ENCODE results near the gene TGFBR3. TPM values are rescaled to one million over a fixed set of nuclear protein-coding genes. Genes with fewer than 3 reads are reported as not detected.

TGFBR3 gene
- total RNA-seq, 1 experiment from 2014 or later, result 2.4 TPM

- no CpG with 5 or more reads among the region's 5 CpGs for WGBS (ENCODE audit: extremely low coverage, insufficient read length, low lambda C conversion rate)
- Histone ChIP-seq H4K8ac (replicated peaks; ENCODE audit: insufficient read length, low read depth, low read length) (no peak overlapping the region), H2AK5ac (ENCODE audit: insufficient read length, low read length) (no peak overlapping the region), H3K18ac (ENCODE audit: insufficient read length, low read depth, low read length) (no peak overlapping the region), H3K79me1 (ENCODE audit: insufficient read depth, low read depth, low read length, poor library complexity, severe bottlenecking) (no peaks in the 10 kb centered on the region), H3K14ac (ENCODE audit: insufficient read depth, low read length) (no peak overlapping the region), H4K91ac (ENCODE audit: insufficient read length, low read depth, low read length) (no peak overlapping the region), H2AFZ (ENCODE audit: low read length) (no peak overlapping the region), H3T11ph (ENCODE audit: low read length) (no peak overlapping the region), H4K20me1 (ENCODE audit: control insufficient read depth, insufficient read depth, insufficient read length) (no peaks in the 10 kb centered on the region), H4K5ac (ENCODE audit: insufficient read length, low read depth, low read length) (no peak overlapping the region), H3K27ac (ENCODE audit: insufficient read length, low read depth, low read length) (no peak overlapping the region), H3K4ac (ENCODE audit: low read depth, low read length) (no peak overlapping the region), H2BK120ac (ENCODE audit: low read depth, low read length, poor library complexity, severe bottlenecking) (no peak overlapping the region), H3K4me1 (ENCODE audit: insufficient read depth, low read length) (no peaks in the 10 kb centered on the region), H3K9ac (ENCODE audit: extremely low read depth, insufficient read length, low read length) (no peak overlapping the region), H3K23ac (ENCODE audit: insufficient read length, low read depth, low read length) (no peak overlapping the region), H3K56ac (ENCODE audit: insufficient read length, low read depth, low read length) (no peak overlapping the region), H2BK20ac (ENCODE audit: low read depth, low read length, poor library complexity, severe bottlenecking) (no peak overlapping the region), H3K27me3 (ENCODE audit: insufficient read depth, low read length) (no peaks in the 10 kb centered on the region), H3K79me2 (ENCODE audit: insufficient read depth, low read length) (no peaks in the 10 kb centered on the region), H2BK15ac (ENCODE audit: low read depth, low read length) (no peak overlapping the region), H3K9me3 (ENCODE audit: control insufficient read depth, low read depth, low read length) (no peaks in the 10 kb centered on the region), H3K23me2 (ENCODE audit: insufficient read length, low read depth, low read length, poor library complexity, severe bottlenecking) (no peaks in the 10 kb centered on the region), H3K4me2 (ENCODE audit: insufficient read depth, insufficient read length, low read length) (no peak overlapping the region), H2BK5ac (ENCODE audit: insufficient read length, low read length) (no peak overlapping the region), H2BK12ac (ENCODE audit: insufficient read length, low read depth, low read length) (no peak overlapping the region)
- Mint-ChIP-seq H3K9me3 (no peaks in the 10 kb centered on the region; a peak in 2 of 5 replicates), H3K36me3 (ENCODE audit: insufficient read depth in 1 of 3, low read depth in 3 of 3) (no peaks in the 10 kb centered on the region), H3K27ac (no peak overlapping the region), H3K4me1 (peaks cover 9% of the 10 kb centered on the region in 2 experiments), H3K27me3 (ENCODE audit: low read depth) (peaks cover 1% of the 10 kb centered on the region; the same call in 1 of the 2 replicates), H3K4me3 (no peak overlapping the region)
- no peak for DNase-seq
- TF ChIP-seq CTCF (conservative IDR thresholded peaks at IDR 0.05), result no peak
Observed at GRCh38 chr1:91894036-91894761, 8.2 kb upstream of the TGFBR3 start.
